Endodermal cell (in vitro differentiated cells): ENCODE data around the gene MEGF11. TPM values are rescaled to one million over a fixed set of nuclear protein-coding genes. Genes with fewer than 3 reads are reported as not detected.

ENCODE experiments used
- DNase-seq: peaks from one replicate; pipeline ENCODE4 v3.0.0-alpha.2; 2017
- H3K27ac ChIP-seq: 2 replicates; pipeline ENCODE4 v1.5.1; 2013; ENCODE audit warnings: mild to moderate bottlenecking, low read depth, low read length, moderate library complexity
- H3K27me3 ChIP-seq: 2 replicates; pipeline ENCODE4 v1.6.1; 2013; ENCODE audit warnings: mild to moderate bottlenecking, low read length, moderate library complexity; ENCODE audit not compliant: insufficient read depth, control insufficient read depth, poor library complexity, severe bottlenecking
- H3K36me3 ChIP-seq: 2 replicates; pipeline ENCODE4 v1.7.0; 2013; ENCODE audit warnings: mild to moderate bottlenecking, low read length, moderate library complexity; ENCODE audit not compliant: control insufficient read depth, insufficient read depth
- H3K4me1 ChIP-seq: one replicate; pipeline ENCODE4 v1.7.0; 2013; ENCODE audit warnings: low read length; ENCODE audit not compliant: control insufficient read depth, insufficient read depth
- H3K4me3 ChIP-seq: 2 replicates; pipeline ENCODE4 v1.5.1; 2013; ENCODE audit warnings: mild to moderate bottlenecking, low read length, moderate library complexity
- H3K9ac ChIP-seq: 2 replicates; pipeline ENCODE4 v1.6.1; 2013; ENCODE audit warnings: mild to moderate bottlenecking, low read length, moderate library complexity; ENCODE audit not compliant: poor library complexity, severe bottlenecking; ENCODE audit errors: extremely low read depth
- H3K9me3 ChIP-seq: 2 replicates; pipeline ENCODE4 v1.6.1; 2013; ENCODE audit warnings: mild to moderate bottlenecking, low read length, moderate library complexity; ENCODE audit not compliant: control insufficient read depth
- H3K27ac Mint-ChIP-seq: 2 replicates; pipeline ENCODE4 v1.8.0; 2020; ENCODE audit warnings: mixed read lengths
- H3K27me3 Mint-ChIP-seq: 2 replicates; pipeline ENCODE4 v1.8.0; 2021; ENCODE audit warnings: mild to moderate bottlenecking, mixed read lengths; ENCODE audit not compliant: insufficient read depth
- H3K36me3 Mint-ChIP-seq: 2 replicates; pipeline ENCODE4 v1.8.0; 2020; ENCODE audit warnings: low read depth, mixed read lengths
- H3K4me1 Mint-ChIP-seq: 2 replicates; pipeline ENCODE4 v1.8.0; 2020; ENCODE audit warnings: mixed read lengths
- H3K4me3 Mint-ChIP-seq: 2 replicates; pipeline ENCODE4 v1.8.0; 2020; ENCODE audit warnings: mild to moderate bottlenecking, moderate library complexity, mixed read lengths
- H3K9me3 Mint-ChIP-seq: 2 replicates; pipeline ENCODE4 v1.8.0; 2020; ENCODE audit warnings: mild to moderate bottlenecking, mixed read lengths
- CTCF ChIP-seq: fragments of 200-600 bp; sonication (generic); conservative IDR thresholded peaks from 2 replicates; pipeline ENCODE4 v1.5.0; 2021; ENCODE audit warnings: antibody characterized with exemption, mild to moderate bottlenecking
- WGBS, 2 experiments: methylation state at CpG; one replicate each; pipeline versions ENCODE4 v1.1.5 to v1.1.7; 2013; ENCODE audit warnings: missing lambda C conversion rate in 2 of 2, mixed read lengths in 1 of 2; ENCODE audit not compliant: insufficient coverage in 1 of 2, insufficient read length in 1 of 2; 5-methylcytosine and 5-hydroxymethylcytosine counted together
- total RNA-seq, 2 donors: library from RNA; stranded (reverse); fragmentation: NEBNext Ultra II Directional in 1 of 2; extraction: Animal tissue kit (Norgen Biotek cat#: 25700) in 1 of 2; gene quantifications; 2 replicates in 1 of 2; 3 replicates in 1 of 2; pipeline ENCODE4 v1.2.1, GENCODE V29; 2021

MEGF11 gene
- total RNA-seq, 2 donors from 2014 or later: 0.73 to 1.2 TPM

- H3K9me3 Mint-ChIP-seq: no peaks in the 10 kb centered on the region
- no peak for DNase-seq
- peaks cover 16% of the 10 kb centered on the region for H3K4me1 Mint-ChIP-seq
- Histone ChIP-seq H3K27ac (no peak overlapping the region), H3K9ac (no peak overlapping the region), H3K4me3 (no peak overlapping the region), H3K4me1 (no peaks in the 10 kb centered on the region), H3K36me3 (peaks cover 95% of the 10 kb centered on the region), H3K27me3 (no peaks in the 10 kb centered on the region), H3K9me3 (no peaks in the 10 kb centered on the region)
- H3K4me3 Mint-ChIP-seq: no peak overlapping the region
- H3K36me3 Mint-ChIP-seq: peaks cover 57% of the 10 kb centered on the region
- H3K27me3 Mint-ChIP-seq: no peaks in the 10 kb centered on the region
- H3K27ac Mint-ChIP-seq: no peak overlapping the region
- no peak for TF ChIP-seq CTCF
- WGBS, 2 experiments: 83 to 93% methylated on average over 3 of the region's 3 CpGs
These were observed 366.0 kb downstream of the MEGF11 start for GRCh38 chr15:65887565-65887964.

GRCh38 chr15:65885668-65886218, 367.8 kb downstream of the MEGF11 start:
- no peak for TF ChIP-seq CTCF
- H3K9me3 ChIP-seq: no peaks in the 10 kb centered on the region
- no peaks in the 10 kb centered on the region for H3K27me3 ChIP-seq
- H3K9ac ChIP-seq: no peak overlapping the region
- no peaks in the 10 kb centered on the region for H3K27me3 Mint-ChIP-seq
- no peak overlapping the region for H3K27ac ChIP-seq
- H3K27ac Mint-ChIP-seq: no peak overlapping the region
- no peak overlapping the region for H3K4me3 ChIP-seq
- no peaks in the 10 kb centered on the region for H3K4me1 ChIP-seq
- WGBS, 2 experiments: 92 to 94% methylated on average over 4 of the region's 4 CpGs
- H3K4me3 Mint-ChIP-seq: no peak overlapping the region
- peaks cover 67% of the 10 kb centered on the region for H3K36me3 Mint-ChIP-seq
- H3K9me3 Mint-ChIP-seq: no peaks in the 10 kb centered on the region
- peaks cover 21% of the 10 kb centered on the region for H3K4me1 Mint-ChIP-seq
- DNase-seq: no peak
- peaks cover 97% of the 10 kb centered on the region for H3K36me3 ChIP-seq

- H3K4me1 ChIP-seq: no peaks in the 10 kb centered on the region
- H3K4me3 Mint-ChIP-seq: no peak overlapping the region
- DNase-seq: no peak
- no peaks in the 10 kb centered on the region for H3K27me3 ChIP-seq
- H3K36me3 ChIP-seq: peaks cover 99% of the 10 kb centered on the region
- no peak overlapping the region for H3K4me3 ChIP-seq
- no peak overlapping the region for H3K27ac ChIP-seq
- H3K27ac Mint-ChIP-seq: no peak overlapping the region
- no peaks in the 10 kb centered on the region for H3K27me3 Mint-ChIP-seq
- H3K4me1 Mint-ChIP-seq: peaks cover 21% of the 10 kb centered on the region
- TF ChIP-seq CTCF: no peak
- no peaks in the 10 kb centered on the region for H3K9me3 ChIP-seq
- no peaks in the 10 kb centered on the region for H3K9me3 Mint-ChIP-seq
- peaks cover 68% of the 10 kb centered on the region for H3K36me3 Mint-ChIP-seq
- H3K9ac ChIP-seq: no peak overlapping the region
These were observed 369.0 kb downstream of the MEGF11 start for GRCh38 chr15:65884511-65884910.
